Measurements from ENCODE around the gene TSHZ2.

GRCh38 chr20:53040693-53041589 lies 68.8 kb downstream of the TSHZ2 start:
- TF ChIP-seq EZH2 (IDR thresholded peaks at IDR 0.05; ENCODE audit: borderline replicate concordance, low read length) = no peak
- TF ChIP-seq CTCF (conservative IDR thresholded peaks at IDR 0.05 in 1 of 2, IDR thresholded peaks at IDR 0.05 in 1 of 2; ENCODE audit: extremely low read depth in 1 of 2, insufficient read depth in 1 of 2, low read depth in 1 of 2, low read length in 2 of 2) = no peak
